ENCODE results near the gene PRKACB.

PRKACB gene

GRCh38 chr1:84156210-84156621, 12.1 kb downstream of the PRKACB start:
- no peak for DNase-seq (ENCODE audit: low spot score)

GRCh38 chr1:84159533-84160240, 15.6 kb downstream of the PRKACB start:
- DNase-seq (ENCODE audit: low spot score): no peak

- no peak for DNase-seq (ENCODE audit: low spot score)
Measured at GRCh38 chr1:84162295-84162694, 18.2 kb downstream of the PRKACB start.

GRCh38 chr1:84163123-84163931, 19.3 kb downstream of the PRKACB start:
- no peak for DNase-seq (ENCODE audit: low spot score)

GRCh38 chr1:84164161-84164560, 20.1 kb downstream of the PRKACB start:
- no peak for DNase-seq (ENCODE audit: low spot score)

- DNase-seq (ENCODE audit: low spot score): no peak
Measured at GRCh38 chr1:84164567-84165021, 20.5 kb downstream of the PRKACB start.

- DNase-seq (ENCODE audit: low spot score): no peak
Measured at GRCh38 chr1:84165601-84166000, 21.5 kb downstream of the PRKACB start.

- no peak for DNase-seq (ENCODE audit: low spot score)
Measured at GRCh38 chr1:84166797-84167196, 22.7 kb downstream of the PRKACB start.

- DNase-seq (ENCODE audit: low spot score): no peak
Measured at GRCh38 chr1:84168783-84169182, 24.7 kb downstream of the PRKACB start.

GRCh38 chr1:84170171-84170570, 26.1 kb downstream of the PRKACB start:
- DNase-seq (ENCODE audit: low spot score): no peak

GRCh38 chr1:84171481-84171880, 27.4 kb downstream of the PRKACB start:
- no peak for DNase-seq (ENCODE audit: low spot score)

GRCh38 chr1:84174051-84174556, 30.0 kb downstream of the PRKACB start:
- no peak for DNase-seq (ENCODE audit: low spot score)

- no peak for DNase-seq (ENCODE audit: low spot score)
Measured at GRCh38 chr1:84181350-84182005, 37.4 kb downstream of the PRKACB start.

- no peak for DNase-seq (ENCODE audit: low spot score)
Measured at GRCh38 chr1:84190455-84190854, 46.4 kb downstream of the PRKACB start.

GRCh38 chr1:84192681-84193080, 48.6 kb downstream of the PRKACB start:
- no peak for DNase-seq (ENCODE audit: low spot score)

GRCh38 chr1:84198832-84199231, 54.8 kb downstream of the PRKACB start:
- no peak for DNase-seq (ENCODE audit: low spot score)

- DNase-seq (ENCODE audit: low spot score): no peak
Measured at GRCh38 chr1:84199257-84199656, 55.2 kb downstream of the PRKACB start.

- no peak for DNase-seq (ENCODE audit: low spot score)
Measured at GRCh38 chr1:84202126-84202525, 58.1 kb downstream of the PRKACB start.

GRCh38 chr1:84206375-84206774, 62.3 kb downstream of the PRKACB start:
- no peak for DNase-seq (ENCODE audit: low spot score)

- DNase-seq (ENCODE audit: low spot score): no peak
Measured at GRCh38 chr1:84208935-84209334, 64.9 kb downstream of the PRKACB start.

- no peak for DNase-seq (ENCODE audit: low spot score)
Measured at GRCh38 chr1:84214115-84214956, 70.3 kb downstream of the PRKACB start.

GRCh38 chr1:84217239-84217638, 73.2 kb downstream of the PRKACB start:
- no peak for DNase-seq (ENCODE audit: low spot score)
